Astrocyte of the cerebellum (primary cell): ENCODE measurements around the gene SEC22A.

ENCODE experiments used
- DNase-seq: peaks from one replicate; pipeline ENCODE4 v3.0.0-alpha.2; 2011; ENCODE audit warnings: low read depth
- H3K4me3 ChIP-seq: 2 replicates; pipeline ENCODE4 v1.5.1; 2011; ENCODE audit warnings: mild to moderate bottlenecking, low read depth, low read length, moderate library complexity
- in situ Hi-C: cut with HindIII; loops from 2 replicates; pipeline ENCODE4 v1.10.0; 2017; ENCODE audit warnings: low sequenced_read_pairs
- TF ChIP-seq, protein P1 (sequence below): IDR thresholded peaks from 2 replicates; pipeline ENCODE4 v1.5.1; 2012; ENCODE audit warnings: low read length, low read depth, moderate library complexity, mild to moderate bottlenecking; ENCODE audit errors: missing control alignments

SEC22A gene

DNA sequence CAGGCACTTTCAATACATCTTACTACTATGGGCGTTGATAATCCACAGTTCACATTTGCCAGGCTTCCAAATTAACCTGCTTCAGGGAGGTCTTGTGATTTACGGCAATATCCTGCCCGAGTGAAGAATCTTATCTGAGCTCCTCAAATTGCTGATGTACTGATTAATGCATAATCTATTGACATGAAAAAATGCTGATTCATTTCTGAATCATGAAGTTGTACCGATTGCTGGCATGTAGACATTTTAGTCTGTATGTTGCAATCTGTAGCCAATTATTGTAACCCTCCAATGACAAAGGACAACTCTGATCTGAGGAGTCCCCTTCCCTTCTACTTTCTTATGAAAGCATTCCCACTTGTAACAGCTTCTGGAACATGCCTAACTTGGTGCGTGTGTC is 97.2 kb downstream of the SEC22A start:
- in situ Hi-C loops, result no loop called here
- DNase-seq, result no peak
- TF ChIP-seq, protein P1, sequence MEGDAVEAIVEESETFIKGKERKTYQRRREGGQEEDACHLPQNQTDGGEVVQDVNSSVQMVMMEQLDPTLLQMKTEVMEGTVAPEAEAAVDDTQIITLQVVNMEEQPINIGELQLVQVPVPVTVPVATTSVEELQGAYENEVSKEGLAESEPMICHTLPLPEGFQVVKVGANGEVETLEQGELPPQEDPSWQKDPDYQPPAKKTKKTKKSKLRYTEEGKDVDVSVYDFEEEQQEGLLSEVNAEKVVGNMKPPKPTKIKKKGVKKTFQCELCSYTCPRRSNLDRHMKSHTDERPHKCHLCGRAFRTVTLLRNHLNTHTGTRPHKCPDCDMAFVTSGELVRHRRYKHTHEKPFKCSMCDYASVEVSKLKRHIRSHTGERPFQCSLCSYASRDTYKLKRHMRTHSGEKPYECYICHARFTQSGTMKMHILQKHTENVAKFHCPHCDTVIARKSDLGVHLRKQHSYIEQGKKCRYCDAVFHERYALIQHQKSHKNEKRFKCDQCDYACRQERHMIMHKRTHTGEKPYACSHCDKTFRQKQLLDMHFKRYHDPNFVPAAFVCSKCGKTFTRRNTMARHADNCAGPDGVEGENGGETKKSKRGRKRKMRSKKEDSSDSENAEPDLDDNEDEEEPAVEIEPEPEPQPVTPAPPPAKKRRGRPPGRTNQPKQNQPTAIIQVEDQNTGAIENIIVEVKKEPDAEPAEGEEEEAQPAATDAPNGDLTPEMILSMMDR, result no peak
- no peak overlapping the region for H3K4me3 ChIP-seq

DNA sequence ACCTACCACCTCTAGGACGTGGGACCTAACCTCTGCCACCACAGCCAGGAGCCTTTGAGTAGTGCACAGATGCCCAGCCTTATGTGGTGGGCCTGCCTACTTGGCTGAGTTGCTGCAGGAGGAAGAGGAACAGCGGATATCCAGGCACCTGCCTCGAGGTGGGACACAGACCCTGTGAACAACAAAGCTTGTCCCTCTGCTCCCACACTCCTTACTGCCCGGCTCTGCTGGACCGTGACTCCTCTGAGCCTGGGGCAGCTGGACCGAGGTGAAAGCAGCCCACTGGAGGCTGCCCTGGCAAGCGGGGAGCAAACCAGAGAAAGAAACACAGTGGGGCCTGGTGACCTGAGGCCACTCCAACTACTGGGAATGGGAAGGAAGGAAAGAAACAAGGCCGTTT is 97.8 kb downstream of the SEC22A start:
- TF ChIP-seq, protein P1, result no peak
- no peak overlapping the region for H3K4me3 ChIP-seq
- in situ Hi-C loops, result no loop called here
- DNase-seq, result no peak

DNA sequence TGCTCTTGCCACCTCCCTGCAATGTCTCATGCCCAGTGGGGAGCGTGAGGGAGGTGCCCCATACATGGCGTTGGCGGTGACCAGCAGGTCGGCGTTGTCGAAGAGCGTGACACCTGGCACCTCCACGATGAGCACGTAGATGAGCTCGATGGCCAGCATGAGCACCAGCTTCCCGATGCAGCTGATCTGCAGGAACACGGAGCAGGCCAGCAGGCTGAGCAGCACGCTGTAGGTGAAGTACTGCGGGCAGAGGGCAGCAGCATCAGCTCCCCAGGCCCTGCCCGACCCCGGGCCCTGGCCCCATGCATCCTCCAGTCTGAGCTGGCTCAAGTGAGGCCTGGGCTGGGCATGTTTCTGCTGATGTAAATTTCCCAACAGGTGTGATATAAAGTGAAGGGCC is 98.3 kb downstream of the SEC22A start:
- in situ Hi-C loops, result no loop called here
- H3K4me3 ChIP-seq, result no peak overlapping the region
- TF ChIP-seq, protein P1, result no peak
- no peak for DNase-seq

DNA sequence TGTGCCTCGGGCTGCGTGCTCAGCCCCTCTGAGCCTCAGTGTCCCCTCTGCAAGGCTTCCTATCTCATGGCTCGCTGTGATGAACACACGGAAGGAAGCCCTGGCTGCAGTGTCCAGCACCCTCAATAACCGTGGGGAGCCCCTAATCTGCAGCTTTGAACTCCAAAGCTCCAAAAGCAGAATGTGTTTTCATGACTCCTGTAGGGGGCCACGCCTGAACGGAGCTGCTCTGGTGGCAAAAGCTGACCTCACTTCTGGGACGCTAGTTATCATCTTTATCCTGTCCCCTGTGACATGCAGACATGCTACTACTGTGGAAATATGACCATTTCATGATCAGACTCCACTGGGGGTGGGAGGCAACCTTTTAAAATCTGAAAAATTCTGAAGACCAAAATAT is 98.8 kb downstream of the SEC22A start:
- in situ Hi-C loops, result no loop called here
- DNase-seq, result no peak
- no peak overlapping the region for H3K4me3 ChIP-seq
- TF ChIP-seq, protein P1, result no peak

DNA sequence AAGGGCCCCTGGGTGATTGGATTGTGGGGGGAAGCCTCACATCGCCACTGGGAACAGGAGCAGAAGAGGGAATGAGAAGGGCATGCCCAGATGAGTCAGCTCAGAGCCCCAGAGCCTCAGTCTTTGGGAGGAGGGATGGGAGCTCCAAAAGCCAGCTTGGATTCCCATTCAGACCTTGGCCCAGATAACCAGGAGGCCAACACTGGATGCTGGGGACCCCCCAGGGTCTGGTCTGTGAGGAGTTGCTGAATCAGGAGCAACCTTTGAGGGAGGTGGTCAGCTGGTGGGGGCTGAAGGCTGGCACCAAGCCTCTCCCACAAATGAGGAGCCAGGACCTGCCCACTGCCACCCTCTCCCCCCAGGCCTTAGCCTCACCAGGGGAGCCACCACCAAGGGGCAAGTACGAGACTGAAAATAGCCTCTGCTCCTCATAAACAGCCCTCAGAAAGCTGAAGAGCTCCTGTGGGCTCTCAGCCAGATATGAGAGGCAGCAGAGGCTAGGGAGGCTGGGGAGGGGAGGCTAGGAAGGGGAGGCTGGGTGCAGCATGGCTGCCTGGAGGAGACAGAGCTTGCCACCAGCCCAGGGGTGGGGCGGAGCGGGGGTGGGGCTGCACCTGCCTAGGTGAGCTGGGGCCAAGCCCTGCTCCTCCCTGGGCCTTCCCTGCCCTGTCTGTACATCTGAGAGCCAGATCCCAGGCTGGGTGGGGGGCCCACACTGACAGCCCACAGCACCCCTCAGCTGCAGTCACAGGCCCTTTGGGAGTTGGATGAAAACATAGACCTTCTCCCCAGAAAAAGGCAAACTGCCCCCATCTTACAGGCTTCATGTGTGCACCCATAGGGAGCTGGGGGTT is 99.8 kb downstream of the SEC22A start:
- in situ Hi-C loops, result no loop called here
- no peak for DNase-seq
- no peak overlapping the region for H3K4me3 ChIP-seq
- TF ChIP-seq, protein P1, result no peak

DNA sequence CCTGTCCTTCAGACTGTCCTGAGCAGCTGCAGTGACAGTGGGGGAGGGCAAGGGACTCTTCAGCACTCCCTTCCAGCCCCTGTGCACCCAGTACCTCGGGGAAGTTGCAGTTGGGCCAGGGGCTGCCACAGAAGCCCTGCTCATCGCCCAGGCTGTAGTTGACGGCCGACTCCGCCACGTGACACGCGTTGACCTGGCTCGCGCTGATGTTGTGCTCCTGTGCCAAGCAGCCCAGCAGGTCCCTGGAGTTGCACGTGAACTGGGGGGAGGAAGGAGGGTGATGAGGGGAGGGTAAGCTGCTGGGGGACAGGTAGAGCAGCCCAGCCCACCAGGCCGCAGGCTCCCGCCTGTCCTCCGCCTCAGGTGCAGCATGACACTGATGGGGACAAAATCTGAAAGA is 101.2 kb downstream of the SEC22A start:
- no peak overlapping the region for H3K4me3 ChIP-seq
- no peak for DNase-seq
- in situ Hi-C loops, result no loop called here
- TF ChIP-seq, protein P1, result no peak
